Inferior parietal cortex (tissue), 1 donor: ENCODE results near the gene SOX9.
A peak's percentile ranks its signal among the peaks of the same experiment; 100 is the strongest.

Experiments used
- DNase-seq: peaks from one replicate; pipeline ENCODE4 v3.0.0-alpha.2; 2016; ENCODE audit errors: extremely low spot score

Gene SOX9

GRCh38 chr17:72162569-72162968 lies 41.7 kb downstream of the SOX9 start:
- DNase-seq: no peak

GRCh38 chr17:72163474-72163873 lies 42.7 kb downstream of the SOX9 start:
- no peak for DNase-seq

- DNase-seq: no peak
Measured at GRCh38 chr17:72164158-72164739, 43.4 kb downstream of the SOX9 start.

GRCh38 chr17:72165192-72165866 lies 44.5 kb downstream of the SOX9 start:
- no peak for DNase-seq

- no peak for DNase-seq
Measured at GRCh38 chr17:72165867-72166439, 45.1 kb downstream of the SOX9 start.

- no peak for DNase-seq
Measured at GRCh38 chr17:72167593-72167992, 46.8 kb downstream of the SOX9 start.

- DNase-seq: no peak
Measured at GRCh38 chr17:72169823-72170222, 49.0 kb downstream of the SOX9 start.

- DNase-seq: peak; percentile 68
Measured at GRCh38 chr17:72171703-72172667, 51.2 kb downstream of the SOX9 start.

GRCh38 chr17:72173499-72174116 lies 52.8 kb downstream of the SOX9 start:
- DNase-seq: no peak

- no peak for DNase-seq
Measured at GRCh38 chr17:72175263-72175662, 54.4 kb downstream of the SOX9 start.
